K562 (cell line): ENCODE data around the gene GHRL.

Experiments used
- ARID3B ChIP-seq: fragments of 250-450 bp; sonication (Bioruptor Pico); IDR thresholded peaks from 2 replicates; pipeline ENCODE4 v1.4.0; 2020; ENCODE audit warnings: borderline replicate concordance
- CTCF ChIP-seq, 3 experiments: IDR thresholded peaks in 2 of 3; conservative IDR thresholded peaks in 1 of 3; 2 replicates each; pipeline ENCODE4 v1.5.1; 2011 to 2012; ENCODE audit warnings: low read length in 3 of 3, mild to moderate bottlenecking in 3 of 3, control low read depth in 2 of 3, improper control_type of control experiment in 1 of 3, inconsistent platforms in 1 of 3, low read depth in 1 of 3, mixed read lengths in 1 of 3, moderate library complexity in 1 of 3; ENCODE audit not compliant: insufficient read depth in 2 of 3
- ELK3 ChIP-seq: fragments of 450-650 bp; formaldehyde crosslinking; IDR thresholded peaks from 2 replicates; pipeline ENCODE4 v1.4.0; 2020; ENCODE audit warnings: mild to moderate bottlenecking
- NFIC ChIP-seq: fragments of 450-650 bp; IDR thresholded peaks from 2 replicates; pipeline ENCODE4 v1.6.1; 2017; ENCODE audit warnings: mild to moderate bottlenecking, inconsistent platforms
- PML ChIP-seq: IDR thresholded peaks from 2 replicates; pipeline ENCODE4 v1.6.1; 2012; ENCODE audit warnings: low read length, inconsistent platforms
- POLR2H ChIP-seq: IDR thresholded peaks from 2 replicates; pipeline ENCODE4 v1.6.1; 2016; ENCODE audit warnings: missing genetic modification characterization, low read depth, mild to moderate bottlenecking, control low read depth, missing compliant biosample characterization, moderate library complexity
- RAD51 ChIP-seq: fragments of 450-650 bp; IDR thresholded peaks from 2 replicates; pipeline ENCODE4 v1.7.1; 2016; ENCODE audit warnings: low read depth, mild to moderate bottlenecking, borderline replicate concordance
- RCOR1 ChIP-seq, 2 experiments: IDR thresholded peaks; 2 replicates each; pipeline ENCODE4 v1.6.1; 2012; ENCODE audit warnings: low read depth in 2 of 2, low read length in 2 of 2, borderline replicate concordance in 1 of 2, improper control_type of control experiment in 1 of 2
- SIRT6 ChIP-seq: IDR thresholded peaks from one replicate; pipeline ENCODE4 v1.6.1; 2012; ENCODE audit warnings: low read depth, mild to moderate bottlenecking, control low read depth, inconsistent platforms, low read length, moderate library complexity
- THAP7 ChIP-seq: fragments of 250-450 bp; sonication (Bioruptor Pico); IDR thresholded peaks from 2 replicates; pipeline ENCODE4 v1.5.0; 2021
- ZNF407 ChIP-seq: fragments of 450-650 bp; IDR thresholded peaks from 2 replicates; pipeline ENCODE4 v1.6.1; 2016; ENCODE audit warnings: low read depth

GRCh38 chr3:10319804-10320203, 27.1 kb upstream of the GHRL start:
- no peak for TF ChIP-seq CTCF (IDR thresholded peaks at IDR 0.05 in 2 of 3, conservative IDR thresholded peaks at IDR 0.05 in 1 of 3; ENCODE audit: insufficient read depth in 2 of 3, low read depth in 1 of 3, low read length in 3 of 3)
- no peak for TF ChIP-seq SIRT6
- TF ChIP-seq ARID3B (CRISPR knock-in tag), result no peak
- no peak for TF ChIP-seq PML
- no peak for TF ChIP-seq POLR2H
- TF ChIP-seq ZNF407, result no peak
- TF ChIP-seq RCOR1 (IDR thresholded peaks at IDR 0.05; ENCODE audit: borderline replicate concordance in 1 of 2, low read depth in 2 of 2, low read length in 2 of 2), result no peak
- TF ChIP-seq ELK3, result no peak
- TF ChIP-seq RAD51, result no peak
- no peak for TF ChIP-seq THAP7 (CRISPR knock-in tag)
- no peak for TF ChIP-seq NFIC
